Central memory CD8-positive, alpha-beta T cell (primary cell): ENCODE data around the gene EPC2.

ENCODE experiments used
- ATAC-seq: fragments of 150-1000 bp; cut with Tn5 transposase; replicated peaks from 2 replicates; pipeline ENCODE4 v1.10.0; 2022; ENCODE audit warnings: mild to moderate bottlenecking, moderate FRiP score, moderate number of reproducible peaks; ENCODE audit not compliant: poor library complexity, severe bottlenecking; ENCODE audit errors: extremely low read depth
- DNase-seq, 2 donors: peaks; one replicate each; pipeline ENCODE4 v3.0.0; 2021; ENCODE audit warnings: low spot score in 2 of 2
- H3K27ac Mint-ChIP-seq: one replicate; pipeline ENCODE4 v1.8.0; 2022; ENCODE audit warnings: low read depth, mild to moderate bottlenecking, moderate library complexity, mixed read lengths
- H3K27me3 Mint-ChIP-seq: one replicate; pipeline ENCODE4 v1.8.0; 2022; ENCODE audit warnings: mixed read lengths
- H3K36me3 Mint-ChIP-seq: one replicate; pipeline ENCODE4 v1.8.0; 2022; ENCODE audit warnings: mild to moderate bottlenecking, moderate library complexity, mixed read lengths; ENCODE audit not compliant: insufficient read depth
- H3K4me1 Mint-ChIP-seq: one replicate; pipeline ENCODE4 v1.8.0; 2022; ENCODE audit warnings: mixed read lengths
- H3K4me3 Mint-ChIP-seq: one replicate; pipeline ENCODE4 v1.8.0; 2022; ENCODE audit warnings: mild to moderate bottlenecking, moderate library complexity, mixed read lengths
- H3K9me3 Mint-ChIP-seq: one replicate; pipeline ENCODE4 v1.8.0; 2022; ENCODE audit warnings: mixed read lengths

Gene EPC2

GRCh38 chr2:148643998-148644882 lies at the start of gene EPC2:
EPC2 (plus strand) TSS chr2:148644751; CDS start chr2:148645018, 267 bp downstream.
- H3K4me1 Mint-ChIP-seq: peaks cover 34% of the 10 kb centered on the region
- peak within 1 kb of the TSS; percentile 93 for H3K4me3 Mint-ChIP-seq
- peak within 1 kb of the TSS; percentile 93 for H3K27ac Mint-ChIP-seq
- peak; percentile 84 for DNase-seq
- peak; percentile 58 for ATAC-seq
- H3K9me3 Mint-ChIP-seq: no peaks in the 10 kb centered on the region
- H3K36me3 Mint-ChIP-seq: peaks cover 17% of the 10 kb centered on the region
- H3K27me3 Mint-ChIP-seq: peaks cover 8% of the 10 kb centered on the region

- DNase-seq (no peak), ATAC-seq (no peak)
- no peak overlapping the region for H3K27ac Mint-ChIP-seq
- no peak overlapping the region for H3K4me3 Mint-ChIP-seq
- no peaks in the 10 kb centered on the region for H3K9me3 Mint-ChIP-seq
- no peaks in the 10 kb centered on the region for H3K4me1 Mint-ChIP-seq
- no peaks in the 10 kb centered on the region for H3K36me3 Mint-ChIP-seq
- H3K27me3 Mint-ChIP-seq: no peaks in the 10 kb centered on the region
Measured at GRCh38 chr2:148596018-148596417, 48.5 kb upstream of the EPC2 start.

- no peaks in the 10 kb centered on the region for H3K36me3 Mint-ChIP-seq
- H3K4me3 Mint-ChIP-seq: no peak overlapping the region
- no peaks in the 10 kb centered on the region for H3K27me3 Mint-ChIP-seq
- no peak overlapping the region for H3K27ac Mint-ChIP-seq
- no peak for DNase-seq
- H3K4me1 Mint-ChIP-seq: no peaks in the 10 kb centered on the region
- ATAC-seq: no peak
- H3K9me3 Mint-ChIP-seq: no peaks in the 10 kb centered on the region
Measured at GRCh38 chr2:148599109-148599991, 45.2 kb upstream of the EPC2 start.

- DNase-seq (no peak), ATAC-seq (peak; percentile 32)
- H3K27ac Mint-ChIP-seq: no peak overlapping the region
- no peaks in the 10 kb centered on the region for H3K27me3 Mint-ChIP-seq
- H3K4me1 Mint-ChIP-seq: no peaks in the 10 kb centered on the region
- H3K4me3 Mint-ChIP-seq: no peak overlapping the region
- H3K36me3 Mint-ChIP-seq: no peaks in the 10 kb centered on the region
- H3K9me3 Mint-ChIP-seq: no peaks in the 10 kb centered on the region
Measured at GRCh38 chr2:148602885-148603561, 41.5 kb upstream of the EPC2 start.

GRCh38 chr2:148603562-148603920 lies 41.0 kb upstream of the EPC2 start:
- no peaks in the 10 kb centered on the region for H3K27me3 Mint-ChIP-seq
- no peaks in the 10 kb centered on the region for H3K4me1 Mint-ChIP-seq
- no peak overlapping the region for H3K27ac Mint-ChIP-seq
- ATAC-seq (peak; percentile 43), DNase-seq (no peak)
- no peaks in the 10 kb centered on the region for H3K36me3 Mint-ChIP-seq
- no peak overlapping the region for H3K4me3 Mint-ChIP-seq
- no peaks in the 10 kb centered on the region for H3K9me3 Mint-ChIP-seq

- DNase-seq (no peak), ATAC-seq (no peak)
- H3K9me3 Mint-ChIP-seq: no peaks in the 10 kb centered on the region
- no peak overlapping the region for H3K4me3 Mint-ChIP-seq
- H3K36me3 Mint-ChIP-seq: no peaks in the 10 kb centered on the region
- H3K27ac Mint-ChIP-seq: no peak overlapping the region
- H3K4me1 Mint-ChIP-seq: no peaks in the 10 kb centered on the region
- H3K27me3 Mint-ChIP-seq: no peaks in the 10 kb centered on the region
Measured at GRCh38 chr2:148604927-148605326, 39.6 kb upstream of the EPC2 start.

GRCh38 chr2:148607566-148607965 lies 37.0 kb upstream of the EPC2 start:
- Mint-ChIP-seq H3K27me3 (no peaks in the 10 kb centered on the region), H3K27ac (no peak overlapping the region), H3K4me3 (no peak overlapping the region), H3K9me3 (no peaks in the 10 kb centered on the region), H3K36me3 (no peaks in the 10 kb centered on the region), H3K4me1 (no peaks in the 10 kb centered on the region)
- DNase-seq: no peak
- ATAC-seq: no peak

GRCh38 chr2:148613231-148614013 lies 31.1 kb upstream of the EPC2 start:
- DNase-seq (no peak), ATAC-seq (no peak)
- Mint-ChIP-seq H3K27me3 (no peaks in the 10 kb centered on the region), H3K4me1 (no peaks in the 10 kb centered on the region), H3K27ac (no peak overlapping the region), H3K4me3 (no peak overlapping the region), H3K9me3 (no peaks in the 10 kb centered on the region), H3K36me3 (no peaks in the 10 kb centered on the region)

GRCh38 chr2:148614014-148614321 lies 30.6 kb upstream of the EPC2 start:
- ATAC-seq (no peak), DNase-seq (no peak)
- no peaks in the 10 kb centered on the region for H3K4me1 Mint-ChIP-seq
- no peaks in the 10 kb centered on the region for H3K36me3 Mint-ChIP-seq
- no peak overlapping the region for H3K27ac Mint-ChIP-seq
- H3K27me3 Mint-ChIP-seq: no peaks in the 10 kb centered on the region
- H3K9me3 Mint-ChIP-seq: no peaks in the 10 kb centered on the region
- H3K4me3 Mint-ChIP-seq: no peak overlapping the region

- Mint-ChIP-seq H3K4me3 (no peak overlapping the region), H3K9me3 (no peaks in the 10 kb centered on the region), H3K36me3 (no peaks in the 10 kb centered on the region), H3K27ac (no peak overlapping the region), H3K27me3 (no peaks in the 10 kb centered on the region), H3K4me1 (no peaks in the 10 kb centered on the region)
- ATAC-seq (no peak), DNase-seq (no peak)
Measured at GRCh38 chr2:148614322-148615049, 30.1 kb upstream of the EPC2 start.

- no peak for DNase-seq
- Mint-ChIP-seq H3K9me3 (no peaks in the 10 kb centered on the region), H3K36me3 (no peaks in the 10 kb centered on the region), H3K4me1 (no peaks in the 10 kb centered on the region), H3K4me3 (no peak overlapping the region), H3K27ac (no peak overlapping the region), H3K27me3 (no peaks in the 10 kb centered on the region)
- ATAC-seq: no peak
Measured at GRCh38 chr2:148615381-148615841, 29.1 kb upstream of the EPC2 start.
